Endothelial cell of umbilical vein (primary cell): Measurements from ENCODE around the gene CAMTA1. TPM values are rescaled to one million over a fixed set of nuclear protein-coding genes. Genes with fewer than 3 reads are reported as not detected.
A peak's percentile ranks its signal among the peaks of the same experiment; 100 is the strongest.

Experiments used
- BruUV-seq: library from RNA; stranded (reverse); fragments of 400-500 nt; replicated peaks from 2 replicates; lab custom pipeline; 2021; lab: Mats Ljungman, UMichigan
- CTCF ChIA-PET: fragments of 300-600, 350-600 bp; sonication (Branson Sonifier 250); formaldehyde crosslinking; loops from one replicate; lab custom pipeline; 2021; ENCODE audit warnings: antibody characterized with exemption, inconsistent platforms; lab: Charles Lee
- POLR2A ChIA-PET: fragments of 300-600, 350-600 bp; sonication (Branson Sonifier 250); formaldehyde crosslinking; loops from one replicate; lab custom pipeline; 2021; ENCODE audit warnings: antibody characterized with exemption, inconsistent platforms; lab: Charles Lee
- DNase-seq: peaks from one replicate; pipeline ENCODE4 v3.0.0-alpha.2; 2011; ENCODE audit warnings: low read depth, low spot score
- FAIRE-seq: peaks from 2 replicates; lab custom pipeline; 2011; peaks lifted over from hg19 to GRCh38; lab: Jason Lieb, UNC
- H2AFZ ChIP-seq: 2 replicates; pipeline ENCODE4 v1.6.0; 2012; ENCODE audit warnings: low read depth, low read length, control low read depth, inconsistent platforms
- H3K27ac ChIP-seq: 2 replicates; pipeline ENCODE4 v1.5.1; 2011; ENCODE audit warnings: low read depth, mild to moderate bottlenecking, control low read depth, low read length, moderate library complexity; ENCODE audit not compliant: insufficient read depth
- H3K27me3 ChIP-seq, 2 experiments: 2 replicates each; pipeline versions ENCODE4 v1.6.0 to v1.6.1; 2011; ENCODE audit warnings: low read length in 2 of 2, mixed read lengths in 1 of 2; ENCODE audit not compliant: control insufficient read depth in 2 of 2, insufficient read depth in 2 of 2
- H3K36me3 ChIP-seq, 2 experiments: 2 replicates in 1 of 2; 3 replicates in 1 of 2; pipeline ENCODE4 v1.5.1; 2011; ENCODE audit warnings: low read length in 2 of 2, mild to moderate bottlenecking in 1 of 2, moderate library complexity in 1 of 2; ENCODE audit not compliant: control insufficient read depth in 2 of 2, insufficient read depth in 2 of 2; ENCODE audit errors: extremely low read depth in 1 of 2
- H3K4me1 ChIP-seq: 3 replicates; pipeline ENCODE4 v1.5.1; 2011; ENCODE audit warnings: mild to moderate bottlenecking, low read length; ENCODE audit not compliant: control insufficient read depth, insufficient read depth; ENCODE audit errors: extremely low read depth
- H3K4me2 ChIP-seq: 2 replicates; pipeline ENCODE4 v1.6.1; 2011; ENCODE audit warnings: low read length, control low read depth, mixed read lengths; ENCODE audit not compliant: insufficient read depth
- H3K4me3 ChIP-seq, 3 experiments: fragments of 200-600 bp in 1 of 3; sonication (generic), shearing (Covaris generic) in 1 of 3; replicated peaks in 1 of 3; 2 replicates each; pipeline ENCODE4 v1.5.1; 2011 to 2016; ENCODE audit warnings: control low read depth in 3 of 3, low read length in 3 of 3, mild to moderate bottlenecking in 2 of 3, inconsistent platforms in 1 of 3, low read depth in 1 of 3, moderate library complexity in 1 of 3; ENCODE audit not compliant: insufficient read depth in 1 of 3
- H3K79me2 ChIP-seq: 2 replicates; pipeline ENCODE4 v1.6.0; 2012; ENCODE audit warnings: low read length, inconsistent platforms; ENCODE audit not compliant: control insufficient read depth, insufficient read depth
- H3K9ac ChIP-seq: replicated peaks from 2 replicates; pipeline ENCODE3; 2011; ENCODE audit warnings: low read length, control low read depth; ENCODE audit not compliant: insufficient read depth; ENCODE audit errors: extremely low read depth
- H3K9me1 ChIP-seq: replicated peaks from 3 replicates; pipeline ENCODE4 v1.6.0; 2011; ENCODE audit warnings: mild to moderate bottlenecking, low read length; ENCODE audit not compliant: control insufficient read depth, insufficient read depth; ENCODE audit errors: extremely low read depth
- H3K9me3 ChIP-seq: replicated peaks from 2 replicates; pipeline ENCODE4 v1.5.1; 2012; ENCODE audit warnings: low read length, inconsistent platforms; ENCODE audit not compliant: control insufficient read depth, insufficient read depth
- H4K20me1 ChIP-seq: replicated peaks from 2 replicates; pipeline ENCODE3; 2011; ENCODE audit warnings: mild to moderate bottlenecking, low read length; ENCODE audit not compliant: control insufficient read depth, insufficient read depth; ENCODE audit errors: extremely low read depth
- FOS ChIP-seq: IDR thresholded peaks from 2 replicates; pipeline ENCODE4 v1.6.1; 2011; ENCODE audit warnings: mild to moderate bottlenecking, low read length, moderate library complexity, borderline replicate concordance; ENCODE audit not compliant: insufficient read depth
- GATA2 ChIP-seq: IDR thresholded peaks from 2 replicates; pipeline ENCODE4 v1.7.0; 2011; ENCODE audit warnings: low read depth, mild to moderate bottlenecking, moderate library complexity, mixed read lengths, low read length; ENCODE audit not compliant: insufficient read length, insufficient read depth
- JUN ChIP-seq: IDR thresholded peaks from 2 replicates; pipeline ENCODE4 v1.6.1; 2011; ENCODE audit warnings: borderline replicate concordance, low read depth; ENCODE audit not compliant: insufficient read length, insufficient read depth
- MYC ChIP-seq: IDR thresholded peaks from one replicate; pipeline ENCODE4 v1.6.1; 2011; ENCODE audit warnings: mild to moderate bottlenecking, low read depth, low read length
- POLR2A ChIP-seq: IDR thresholded peaks from 2 replicates; pipeline ENCODE4 v1.6.1; 2012; ENCODE audit warnings: low read depth, mild to moderate bottlenecking, control low read depth, low read length
- POLR2AphosphoS5 ChIP-seq: IDR thresholded peaks from 2 replicates; pipeline ENCODE4 v1.6.1; 2012; ENCODE audit warnings: low read depth, mild to moderate bottlenecking, control low read depth, low read length, moderate library complexity; ENCODE audit not compliant: insufficient read depth
- dilution Hi-C: fragments of 300-500 bp; cut with MboI; formaldehyde crosslinking; loops from one replicate; pipeline ENCODE4 v1.15.0; 2019; ENCODE audit warnings: low sequenced_read_pairs; ENCODE audit not compliant: extremely low pct_ligation_motif_present
- intact Hi-C: fragments of 100-400 bp; cut with micrococcal nuclease; formaldehyde crosslinking; loops from one replicate; pipeline ENCODE4 v1.10.0; 2022
- polyA plus RNA-seq, 4 experiments: library from polyadenylated mRNA; depleted of rRNA in 3 of 4; stranded (reverse) in 3 of 4; unstranded in 1 of 4; fragments of >200 nt; gene quantifications; 2 replicates each; pipeline versions ENCODE4 v1.2.1 to v1.2.3, GENCODE V29; 2011 to 2012; ENCODE audit warnings: missing spikeins in 1 of 4
- total RNA-seq: library from RNA; stranded (reverse); gene quantifications from 2 replicates; pipeline ENCODE4 v1.2.3, GENCODE V29; 2021
- TF ChIP-seq, protein P1 (sequence below): IDR thresholded peaks from 2 replicates; pipeline ENCODE4 v1.6.1; 2011; ENCODE audit not compliant: insufficient read depth, insufficient read length
- TF ChIP-seq, protein P2 (sequence below), 2 donors: IDR thresholded peaks; 1 replicate in 1 of 2; 2 replicates in 1 of 2; pipeline ENCODE4 v1.5.1; 2011; ENCODE audit warnings: low read length in 2 of 2, mild to moderate bottlenecking in 2 of 2, moderate library complexity in 2 of 2, control low read depth in 1 of 2, inconsistent platforms in 1 of 2, low read depth in 1 of 2; ENCODE audit not compliant: insufficient read depth in 1 of 2; ENCODE audit errors: extremely low read depth in 1 of 2

Gene CAMTA1
- total and polyA plus RNA-seq, 2 donors (not counting 3 experiments of a cell fraction or from before 2014, with no cell fraction given): 50.8 to 92.7 TPM

DNA sequence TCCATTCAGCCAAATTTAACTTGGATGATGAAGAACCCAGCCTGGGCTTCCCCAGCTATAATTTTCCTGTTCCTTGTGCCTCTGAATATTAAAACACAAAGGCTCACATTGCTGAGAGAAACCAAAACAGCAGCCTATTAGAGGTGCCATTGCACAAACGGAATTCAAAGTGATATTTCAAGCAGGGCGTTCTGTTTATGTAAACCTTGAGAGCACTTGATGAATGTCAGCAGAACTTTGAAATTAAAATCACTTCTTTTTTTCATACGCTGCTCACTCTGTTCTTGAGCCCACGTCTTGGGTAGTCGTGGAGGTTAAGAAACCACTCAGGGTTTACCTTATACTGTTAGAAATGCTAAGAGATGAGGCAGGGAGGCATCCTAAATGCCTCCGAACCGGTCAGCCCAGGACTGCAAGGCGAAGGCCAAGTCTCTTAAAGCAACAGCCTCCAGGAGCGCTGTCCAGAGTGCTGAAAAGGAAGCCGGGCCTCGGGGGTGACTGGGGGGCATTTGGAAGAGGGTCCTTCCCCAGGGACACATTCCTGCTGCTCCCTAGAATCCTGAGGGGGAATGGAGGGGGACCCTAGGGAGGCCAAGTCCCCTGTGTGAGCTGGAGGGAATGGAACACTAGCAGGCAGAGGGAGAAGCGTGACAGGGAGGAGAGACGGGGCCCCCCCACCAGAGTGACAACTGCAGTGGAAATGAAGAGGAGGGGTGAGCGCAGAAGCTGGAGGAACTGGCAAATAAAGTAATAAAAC is 831.0 kb downstream of the CAMTA1 start:
- intact Hi-C loops (loop anchor here (5.0 kb wide), 1 partner anchor 1454 kb away; no protein-coding TSS in a partner anchor), dilution Hi-C loops (no loop called here)
- POLR2A ChIA-PET: no interaction called here
- CTCF ChIA-PET: interaction anchor here (1.1 kb wide), 1 partner anchor 574 kb away, joined by 3 read pairs; no protein-coding TSS in a partner anchor
- BruUV-seq: no TSS peak
- H3K27me3 ChIP-seq: no peaks in the 10 kb centered on the region
- TF ChIP-seq MYC: no peak
- TF ChIP-seq GATA2: no peak
- TF ChIP-seq FOS: no peak
- no peak for TF ChIP-seq POLR2AphosphoS5
- no peak for TF ChIP-seq POLR2A
- H3K9ac ChIP-seq: no peak overlapping the region
- H3K4me1 ChIP-seq: no peaks in the 10 kb centered on the region
- H3K36me3 ChIP-seq: no peaks in the 10 kb centered on the region
- H3K9me1 ChIP-seq: no peaks in the 10 kb centered on the region
- H3K79me2 ChIP-seq: no peaks in the 10 kb centered on the region
- no peaks in the 10 kb centered on the region for H3K9me3 ChIP-seq
- H3K27ac ChIP-seq: no peak overlapping the region
- DNase-seq (peak; percentile 36), FAIRE-seq (no peak)
- H3K4me3 ChIP-seq: no peak overlapping the region
- H3K4me2 ChIP-seq: no peak overlapping the region
- H2AFZ ChIP-seq: no peak overlapping the region
- H4K20me1 ChIP-seq: no peaks in the 10 kb centered on the region

DNA sequence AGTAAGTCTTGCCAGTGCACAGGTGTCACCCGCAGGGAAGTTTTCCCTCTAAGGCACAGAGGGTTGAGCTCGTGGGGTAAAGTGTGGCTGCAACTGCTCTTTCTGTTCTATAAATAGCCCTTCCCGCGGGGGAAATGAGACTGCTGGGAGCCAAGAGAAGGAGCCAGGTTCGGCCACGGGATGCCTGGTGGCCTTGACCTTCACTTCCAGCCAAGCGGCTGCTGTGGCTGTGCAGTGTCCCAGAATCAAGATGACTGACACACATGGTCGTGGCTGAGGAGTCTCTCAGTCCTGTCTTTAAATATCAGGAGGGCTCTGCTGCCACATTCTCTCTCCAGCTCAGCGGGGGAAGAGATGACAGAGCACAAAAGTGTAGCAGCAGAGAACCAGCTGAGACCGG is 831.7 kb downstream of the CAMTA1 start:
- no peaks in the 10 kb centered on the region for H3K4me1 ChIP-seq
- no peaks in the 10 kb centered on the region for H3K79me2 ChIP-seq
- ChIA-PET CTCF (no interaction called here), POLR2A (no interaction called here)
- H3K27ac ChIP-seq: no peak overlapping the region
- H3K9ac ChIP-seq: no peak overlapping the region
- H3K4me2 ChIP-seq: no peak overlapping the region
- DNase-seq (no peak), FAIRE-seq (no peak)
- BruUV-seq: no TSS peak
- H3K27me3 ChIP-seq: no peaks in the 10 kb centered on the region
- TF ChIP-seq JUN: no peak
- TF ChIP-seq, protein P1, sequence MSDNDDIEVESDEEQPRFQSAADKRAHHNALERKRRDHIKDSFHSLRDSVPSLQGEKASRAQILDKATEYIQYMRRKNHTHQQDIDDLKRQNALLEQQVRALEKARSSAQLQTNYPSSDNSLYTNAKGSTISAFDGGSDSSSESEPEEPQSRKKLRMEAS: no peak
- TF ChIP-seq, protein P2, sequence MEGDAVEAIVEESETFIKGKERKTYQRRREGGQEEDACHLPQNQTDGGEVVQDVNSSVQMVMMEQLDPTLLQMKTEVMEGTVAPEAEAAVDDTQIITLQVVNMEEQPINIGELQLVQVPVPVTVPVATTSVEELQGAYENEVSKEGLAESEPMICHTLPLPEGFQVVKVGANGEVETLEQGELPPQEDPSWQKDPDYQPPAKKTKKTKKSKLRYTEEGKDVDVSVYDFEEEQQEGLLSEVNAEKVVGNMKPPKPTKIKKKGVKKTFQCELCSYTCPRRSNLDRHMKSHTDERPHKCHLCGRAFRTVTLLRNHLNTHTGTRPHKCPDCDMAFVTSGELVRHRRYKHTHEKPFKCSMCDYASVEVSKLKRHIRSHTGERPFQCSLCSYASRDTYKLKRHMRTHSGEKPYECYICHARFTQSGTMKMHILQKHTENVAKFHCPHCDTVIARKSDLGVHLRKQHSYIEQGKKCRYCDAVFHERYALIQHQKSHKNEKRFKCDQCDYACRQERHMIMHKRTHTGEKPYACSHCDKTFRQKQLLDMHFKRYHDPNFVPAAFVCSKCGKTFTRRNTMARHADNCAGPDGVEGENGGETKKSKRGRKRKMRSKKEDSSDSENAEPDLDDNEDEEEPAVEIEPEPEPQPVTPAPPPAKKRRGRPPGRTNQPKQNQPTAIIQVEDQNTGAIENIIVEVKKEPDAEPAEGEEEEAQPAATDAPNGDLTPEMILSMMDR (IDR thresholded peaks at IDR 0.05; ENCODE audit: extremely low read depth in 1 of 2, insufficient read depth in 1 of 2, low read depth in 1 of 2, low read length in 2 of 2): no peak
- TF ChIP-seq POLR2AphosphoS5: no peak
- TF ChIP-seq MYC: no peak
- no peak for TF ChIP-seq POLR2A
- no peak for TF ChIP-seq FOS
- no peak for TF ChIP-seq GATA2
- H3K4me3 ChIP-seq: no peak overlapping the region
- no peaks in the 10 kb centered on the region for H3K9me1 ChIP-seq
- dilution Hi-C loops (no loop called here), intact Hi-C loops (loop anchor here (5.0 kb wide), 1 partner anchor 1455 kb away; no protein-coding TSS in a partner anchor)
- no peaks in the 10 kb centered on the region for H3K36me3 ChIP-seq
- H4K20me1 ChIP-seq: no peaks in the 10 kb centered on the region
- H3K9me3 ChIP-seq: no peaks in the 10 kb centered on the region
- H2AFZ ChIP-seq: no peak overlapping the region
